Gastroesophageal sphincter (tissue), 4 donors: ENCODE measurements around the gene SRSF5. TPM values are rescaled to one million over a fixed set of nuclear protein-coding genes. Genes with fewer than 3 reads are reported as not detected.
"Not testable (repeated sequence)": the region's sequence is repeated elsewhere in the genome, so short reads cannot be mapped to it uniquely, and the experiment has no call there.

Experiments used
- ATAC-seq: fragments of 150-250 bp; one replicate; pipeline ENCODE4 v1.9.1; 2016; ENCODE audit warnings: mild to moderate bottlenecking, moderate library complexity
- H3K27ac ChIP-seq, 4 donors: fragments of 200-600 bp; sonication (generic) in 3 of 4; 1 replicate in 3 of 4; 2 replicates in 1 of 4; pipeline ENCODE4 v1.5.1; 2016 to 2019
- H3K27me3 ChIP-seq: fragments of 200-600 bp; sonication (generic); one replicate; pipeline ENCODE4 v1.5.1; 2019
- H3K36me3 ChIP-seq, 2 donors: fragments of 200-600 bp; sonication (generic); one replicate each; pipeline ENCODE4 v1.5.1; 2019; ENCODE audit warnings: control low read depth in 1 of 2
- H3K4me1 ChIP-seq, 3 donors: fragments of 200-600 bp; sonication (generic); 1 replicate in 2 of 3; 2 replicates in 1 of 3; pipeline ENCODE4 v1.5.1; 2016 to 2019; ENCODE audit warnings: control low read depth in 2 of 3
- H3K4me3 ChIP-seq, 2 donors: fragments of 200-600 bp; sonication (generic); one replicate each; pipeline ENCODE4 v1.5.1; 2019; ENCODE audit warnings: mild to moderate bottlenecking in 1 of 2, moderate library complexity in 1 of 2
- H3K9me3 ChIP-seq, 3 donors: fragments of 200-600 bp; sonication (generic); one replicate each; pipeline ENCODE4 v1.5.1; 2017 to 2019; ENCODE audit warnings: control low read depth in 2 of 3
- EP300 ChIP-seq: sonication (generic); formaldehyde crosslinking; IDR thresholded peaks from one replicate; pipeline ENCODE4 v1.6.1; 2017; ENCODE audit warnings: antibody characterized with exemption, mild to moderate bottlenecking
- POLR2A ChIP-seq, 2 donors: fragments of 450-650 bp; IDR thresholded peaks; one replicate each; pipeline ENCODE4 v1.6.1; 2017; ENCODE audit warnings: antibody characterized with exemption in 2 of 2, mild to moderate bottlenecking in 2 of 2, moderate library complexity in 1 of 2
- POLR2AphosphoS5 ChIP-seq: sonication (generic); formaldehyde crosslinking; IDR thresholded peaks from one replicate; pipeline ENCODE4 v1.6.1; 2017; ENCODE audit warnings: antibody characterized with exemption
- WGBS, 2 donors: methylation state at CpG; one replicate each; pipeline ENCODE4 v1.1.5; 2018; ENCODE audit warnings: low coverage in 1 of 2; 5-methylcytosine and 5-hydroxymethylcytosine counted together
- total RNA-seq, 4 donors: library from RNA; depleted of rRNA; stranded (reverse); fragments of >200 nt; gene quantifications; one replicate each; pipeline ENCODE4 v1.1.0, GENCODE V29; 2016
- TF ChIP-seq, protein P1 (sequence below), 4 experiments: fragments of 200-600 bp in 2 of 4; fragments of 450-650 bp in 2 of 4; sonication (generic) in 1 of 4; IDR thresholded peaks; one replicate each; pipeline ENCODE4 v1.5.1; 2017 to 2019; ENCODE audit warnings: antibody characterized with exemption in 4 of 4, mild to moderate bottlenecking in 2 of 4, moderate library complexity in 2 of 4

Gene SRSF5
- total RNA-seq, 4 donors from 2014 or later: 191 to 569 (median 275) TPM

DNA sequence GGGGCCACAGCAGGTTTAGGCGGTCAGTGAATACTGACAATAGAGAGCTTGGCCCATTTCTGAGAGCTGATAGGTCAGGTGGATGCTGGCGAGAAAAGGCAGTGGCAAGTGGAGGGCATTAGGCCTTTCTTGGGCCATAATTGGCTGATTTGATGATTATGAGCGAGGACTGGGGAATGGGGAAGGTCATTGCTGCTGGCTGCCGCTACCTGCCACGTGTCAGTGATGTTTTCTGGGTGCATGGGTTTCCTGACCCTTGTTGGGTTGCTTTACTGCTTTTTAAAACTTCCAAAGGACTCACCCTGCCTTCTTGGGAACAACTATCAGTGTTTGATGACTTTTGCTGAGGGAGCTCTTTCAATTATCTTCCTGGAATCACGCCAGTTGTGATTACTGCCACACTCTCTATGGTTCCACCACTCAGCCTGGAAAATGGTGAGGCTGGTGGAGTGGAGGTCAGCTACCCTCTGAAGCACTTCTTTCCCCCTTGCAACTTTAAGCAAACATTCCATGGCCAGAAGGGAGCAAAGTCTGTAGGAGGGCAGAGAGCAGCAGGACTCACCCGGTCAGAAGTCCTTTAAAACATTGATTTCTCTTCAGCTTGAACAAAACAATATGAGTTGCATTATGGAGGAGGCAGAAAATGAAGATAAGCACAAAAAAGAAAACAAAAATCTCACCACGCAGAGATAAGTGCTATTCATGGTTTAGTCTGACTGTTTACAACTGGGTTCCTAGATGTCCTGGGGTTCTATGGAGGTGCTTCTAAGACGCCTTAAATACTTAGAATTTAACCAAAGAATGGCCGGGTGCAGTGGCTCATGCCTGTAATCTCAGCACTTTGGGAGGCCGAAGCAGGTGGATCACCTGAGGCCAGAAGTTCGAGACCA, 42.2 kb downstream of the SRSF5 start:
- peaks cover 12% of the 10 kb centered on the region for H3K27me3 ChIP-seq
- no peak overlapping the region for H3K4me3 ChIP-seq
- ATAC-seq: no peak
- TF ChIP-seq, protein P1, sequence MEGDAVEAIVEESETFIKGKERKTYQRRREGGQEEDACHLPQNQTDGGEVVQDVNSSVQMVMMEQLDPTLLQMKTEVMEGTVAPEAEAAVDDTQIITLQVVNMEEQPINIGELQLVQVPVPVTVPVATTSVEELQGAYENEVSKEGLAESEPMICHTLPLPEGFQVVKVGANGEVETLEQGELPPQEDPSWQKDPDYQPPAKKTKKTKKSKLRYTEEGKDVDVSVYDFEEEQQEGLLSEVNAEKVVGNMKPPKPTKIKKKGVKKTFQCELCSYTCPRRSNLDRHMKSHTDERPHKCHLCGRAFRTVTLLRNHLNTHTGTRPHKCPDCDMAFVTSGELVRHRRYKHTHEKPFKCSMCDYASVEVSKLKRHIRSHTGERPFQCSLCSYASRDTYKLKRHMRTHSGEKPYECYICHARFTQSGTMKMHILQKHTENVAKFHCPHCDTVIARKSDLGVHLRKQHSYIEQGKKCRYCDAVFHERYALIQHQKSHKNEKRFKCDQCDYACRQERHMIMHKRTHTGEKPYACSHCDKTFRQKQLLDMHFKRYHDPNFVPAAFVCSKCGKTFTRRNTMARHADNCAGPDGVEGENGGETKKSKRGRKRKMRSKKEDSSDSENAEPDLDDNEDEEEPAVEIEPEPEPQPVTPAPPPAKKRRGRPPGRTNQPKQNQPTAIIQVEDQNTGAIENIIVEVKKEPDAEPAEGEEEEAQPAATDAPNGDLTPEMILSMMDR (IDR thresholded peaks at IDR 0.05): no peak
- no peak for TF ChIP-seq POLR2A (IDR thresholded peaks at IDR 0.05)
- TF ChIP-seq EP300: no peak
- TF ChIP-seq POLR2AphosphoS5: no peak
- no peaks in the 10 kb centered on the region for H3K9me3 ChIP-seq
- H3K27ac ChIP-seq: no peak overlapping the region
- no peaks in the 10 kb centered on the region for H3K4me1 ChIP-seq
- no peaks in the 10 kb centered on the region for H3K36me3 ChIP-seq
- 70 to 80% methylated on average over 1 to 11 of the region's 12 CpGs for WGBS, 2 donors

GRCh38 chr14:69811227-69811867, 44.4 kb downstream of the SRSF5 start:
- Histone ChIP-seq H3K4me3 (no peak overlapping the region), H3K36me3 (no peaks in the 10 kb centered on the region), H3K27me3 (peaks cover 27% of the 10 kb centered on the region), H3K9me3 (no peaks in the 10 kb centered on the region), H3K4me1 (no peaks in the 10 kb centered on the region), H3K27ac (no peak overlapping the region)
- 62 to 65% methylated on average over 7 to 11 of the region's 13 CpGs for WGBS, 2 donors
- TF ChIP-seq POLR2AphosphoS5: no peak
- TF ChIP-seq, protein P1 (IDR thresholded peaks at IDR 0.05): no peak
- TF ChIP-seq POLR2A (IDR thresholded peaks at IDR 0.05): no peak
- TF ChIP-seq EP300: no peak
- ATAC-seq: no peak

DNA sequence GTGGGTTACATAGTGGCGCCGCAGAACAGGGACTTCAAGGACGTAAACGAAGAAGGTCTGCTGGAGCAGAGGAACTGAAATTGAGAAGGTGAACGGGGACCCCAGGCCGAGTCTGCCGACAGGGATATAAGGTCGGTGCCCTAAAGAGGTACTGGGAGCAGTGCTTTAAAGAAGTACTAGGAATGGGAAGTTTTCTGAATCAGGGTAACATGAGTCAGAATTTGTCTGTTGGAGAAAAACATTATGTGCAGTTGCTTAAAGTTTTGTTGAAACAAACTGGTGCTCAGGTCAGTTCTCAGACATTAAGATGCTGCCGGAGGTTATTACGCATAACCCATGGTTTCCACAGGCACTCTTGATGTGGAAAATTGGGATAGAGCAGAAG, 44.9 kb downstream of the SRSF5 start:
- Histone ChIP-seq H3K9me3 (no peaks in the 10 kb centered on the region), H3K27me3 (peaks cover 30% of the 10 kb centered on the region), H3K27ac (no peak overlapping the region), H3K4me3 (no peak overlapping the region), H3K4me1 (no peaks in the 10 kb centered on the region), H3K36me3 (no peaks in the 10 kb centered on the region)
- TF ChIP-seq EP300 (no peak), POLR2AphosphoS5 (no peak), POLR2A (IDR thresholded peaks at IDR 0.05) (no peak)
- TF ChIP-seq, protein P1 (IDR thresholded peaks at IDR 0.05): no peak
- 78 to 100% methylated on average over 2 to 8 of the region's 10 CpGs for WGBS, 2 donors
- ATAC-seq: no peak

- TF ChIP-seq POLR2AphosphoS5: no peak
- TF ChIP-seq EP300: no peak
- TF ChIP-seq POLR2A (IDR thresholded peaks at IDR 0.05): no peak
- TF ChIP-seq, protein P1 (IDR thresholded peaks at IDR 0.05): no peak
- Histone ChIP-seq H3K4me3 (no peak overlapping the region), H3K9me3 (no peaks in the 10 kb centered on the region), H3K27me3 (peaks cover 38% of the 10 kb centered on the region), H3K4me1 (no peaks in the 10 kb centered on the region), H3K27ac (no peak overlapping the region), H3K36me3 (no peaks in the 10 kb centered on the region)
- 72 to 81% methylated on average over 6 to 8 of the region's 9 CpGs for WGBS, 2 donors
- no peak for ATAC-seq
Observed at GRCh38 chr14:69812711-69813110, 45.8 kb downstream of the SRSF5 start.

GRCh38 chr14:69813346-69813745, 46.4 kb downstream of the SRSF5 start:
- H3K4me3 ChIP-seq, H3K4me1 ChIP-seq, H3K36me3 ChIP-seq, ATAC-seq, H3K9me3 ChIP-seq, H3K27ac ChIP-seq: not testable (repeated sequence)
- WGBS, 2 donors: 77 to 96% methylated on average over 3 to 6 of the region's 6 CpGs
- peaks cover 44% of the 10 kb centered on the region for H3K27me3 ChIP-seq
